Ramos (cell line): ENCODE data around the gene CCR5AS.
"Not testable (repeated sequence)": the region's sequence is repeated elsewhere in the genome, so short reads cannot be mapped to it uniquely, and the experiment has no call there.

Source experiments
- in situ Hi-C: fragments of 300-500 bp; cut with MboI; formaldehyde crosslinking; loops from one replicate; pipeline ENCODE4 v1.14.3; 2022; ENCODE audit warnings: low sequenced_read_pairs; ENCODE audit not compliant: unreplicated experiment

CCR5AS gene

DNA sequence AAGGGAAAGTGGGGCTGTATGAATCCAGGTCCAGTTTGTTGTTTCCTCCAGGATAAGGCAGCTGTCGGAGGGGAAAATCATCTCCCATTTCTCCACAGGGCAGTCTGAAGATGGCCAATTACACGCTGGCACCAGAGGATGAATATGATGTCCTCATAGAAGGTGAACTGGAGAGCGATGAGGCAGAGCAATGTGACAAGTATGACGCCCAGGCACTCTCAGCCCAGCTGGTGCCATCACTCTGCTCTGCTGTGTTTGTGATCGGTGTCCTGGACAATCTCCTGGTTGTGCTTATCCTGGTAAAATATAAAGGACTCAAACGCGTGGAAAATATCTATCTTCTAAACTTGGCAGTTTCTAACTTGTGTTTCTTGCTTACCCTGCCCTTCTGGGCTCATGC, 1.1 kb upstream of the CCR5AS start:
- in situ Hi-C loops = no loop called here

- in situ Hi-C loops = no loop called here
Observed at GRCh38 chr3:46406443-46406787, 451 bp downstream of the CCR5AS start.

GRCh38 chr3:46405301-46406019, 1.4 kb downstream of the CCR5AS start:
- in situ Hi-C loops = no loop called here

DNA sequence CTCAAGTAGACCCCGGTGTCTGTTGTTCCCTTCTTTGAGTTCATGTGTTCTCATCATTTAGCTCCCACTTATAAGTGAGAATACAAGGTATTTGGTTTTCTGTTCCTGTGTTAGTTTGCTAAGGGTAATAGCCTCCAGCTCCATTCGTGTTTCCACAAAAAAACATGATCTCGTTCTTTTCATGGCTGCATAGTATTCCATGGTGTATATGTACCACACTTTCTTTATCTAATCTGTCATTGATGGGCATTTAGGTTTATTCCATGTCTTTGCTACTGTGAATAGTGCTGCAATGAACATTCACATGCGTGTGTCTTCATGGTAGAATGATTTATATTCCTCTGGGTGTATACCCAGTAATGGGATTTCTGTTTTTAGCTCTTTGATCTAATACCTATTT, 4.0 kb downstream of the CCR5AS start:
- in situ Hi-C loops = not testable (repeated sequence)

- in situ Hi-C loops = no loop called here
Observed at GRCh38 chr3:46401579-46401978, 5.3 kb downstream of the CCR5AS start.

GRCh38 chr3:46400846-46401245, 6.0 kb downstream of the CCR5AS start:
- in situ Hi-C loops = no loop called here

- in situ Hi-C loops = no loop called here
Observed at GRCh38 chr3:46400000-46400734, 6.7 kb downstream of the CCR5AS start.

DNA sequence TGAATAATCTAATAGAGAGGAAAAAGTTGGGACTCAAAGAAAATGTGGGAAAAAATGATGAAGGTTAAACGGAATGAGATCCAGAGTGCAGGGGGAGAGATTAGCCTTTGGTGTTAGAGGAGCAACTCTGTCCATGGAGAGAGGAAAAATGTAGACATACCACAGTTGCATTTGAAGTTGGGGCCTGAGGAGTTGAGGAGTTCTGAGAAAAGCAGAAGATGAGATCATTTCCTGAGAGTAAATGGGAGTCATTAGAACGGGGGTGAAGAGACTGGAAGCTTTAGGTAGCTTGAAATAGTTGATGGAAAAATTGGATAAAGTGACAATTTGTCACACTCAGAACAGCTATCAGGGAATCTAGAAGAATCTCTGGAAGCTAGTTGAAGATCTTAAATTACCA, 7.3 kb downstream of the CCR5AS start:
- in situ Hi-C loops = no loop called here

GRCh38 chr3:46399098-46399497, 7.8 kb downstream of the CCR5AS start:
- in situ Hi-C loops = no loop called here

- in situ Hi-C loops = no loop called here
Observed at GRCh38 chr3:46398186-46398955, 8.5 kb downstream of the CCR5AS start.

DNA sequence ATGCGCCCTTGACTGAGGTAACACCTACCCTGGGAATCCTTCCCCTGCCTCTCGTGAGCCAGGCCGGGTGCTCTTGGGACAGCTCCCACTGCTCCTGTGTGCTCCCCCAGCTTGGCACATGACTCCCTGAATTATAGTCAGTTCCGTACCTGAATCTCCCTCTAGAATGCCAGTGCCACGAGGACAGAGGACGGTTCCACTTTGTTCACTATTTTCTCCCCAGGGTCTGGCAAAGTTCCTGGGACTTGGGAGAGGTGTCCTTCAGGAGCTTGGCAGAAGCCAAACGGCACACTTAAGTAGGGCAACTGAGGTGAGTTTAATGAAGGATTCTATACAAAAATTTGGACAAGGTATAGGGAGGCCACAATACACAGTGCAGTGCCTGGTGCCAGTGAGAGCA, 9.8 kb downstream of the CCR5AS start:
- in situ Hi-C loops = no loop called here

DNA sequence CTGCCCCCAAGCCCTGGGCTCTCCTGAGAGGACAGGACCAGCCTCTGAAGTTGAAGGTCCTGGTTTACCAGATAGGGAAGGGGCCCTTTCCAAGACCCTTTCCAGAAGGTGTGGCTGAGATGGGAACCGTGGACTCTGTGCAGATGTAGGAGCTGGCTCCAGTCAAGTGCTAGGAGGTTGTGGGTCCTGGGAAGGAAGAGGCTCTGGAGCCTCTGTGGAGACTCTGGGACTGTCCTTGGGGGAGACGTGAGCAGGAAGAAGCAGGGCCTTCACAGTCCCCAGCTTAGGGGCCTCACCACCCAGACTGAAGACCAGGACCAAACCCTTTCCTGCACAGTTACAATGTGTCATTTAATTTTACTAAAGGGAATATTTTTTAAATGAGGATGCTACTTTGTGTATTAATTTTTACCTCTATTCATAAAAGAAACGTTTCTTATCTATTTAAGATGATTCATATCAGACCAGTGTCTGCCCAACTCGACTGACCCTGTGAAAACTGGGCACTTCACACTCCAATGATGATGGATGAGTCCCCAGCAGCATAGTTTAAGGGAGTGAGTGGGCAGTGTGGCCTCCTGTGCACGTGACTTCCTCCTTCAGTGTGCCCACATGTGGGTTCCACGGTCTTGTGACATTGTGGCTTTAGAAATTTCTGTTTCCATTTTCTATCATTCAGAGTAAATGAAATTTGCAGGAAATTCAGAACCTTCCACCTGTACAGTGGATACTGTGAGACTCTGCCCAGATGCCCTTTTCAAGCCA, 10.9 kb downstream of the CCR5AS start:
- in situ Hi-C loops = no loop called here

GRCh38 chr3:46395210-46395661, 11.6 kb downstream of the CCR5AS start:
- in situ Hi-C loops = no loop called here

DNA sequence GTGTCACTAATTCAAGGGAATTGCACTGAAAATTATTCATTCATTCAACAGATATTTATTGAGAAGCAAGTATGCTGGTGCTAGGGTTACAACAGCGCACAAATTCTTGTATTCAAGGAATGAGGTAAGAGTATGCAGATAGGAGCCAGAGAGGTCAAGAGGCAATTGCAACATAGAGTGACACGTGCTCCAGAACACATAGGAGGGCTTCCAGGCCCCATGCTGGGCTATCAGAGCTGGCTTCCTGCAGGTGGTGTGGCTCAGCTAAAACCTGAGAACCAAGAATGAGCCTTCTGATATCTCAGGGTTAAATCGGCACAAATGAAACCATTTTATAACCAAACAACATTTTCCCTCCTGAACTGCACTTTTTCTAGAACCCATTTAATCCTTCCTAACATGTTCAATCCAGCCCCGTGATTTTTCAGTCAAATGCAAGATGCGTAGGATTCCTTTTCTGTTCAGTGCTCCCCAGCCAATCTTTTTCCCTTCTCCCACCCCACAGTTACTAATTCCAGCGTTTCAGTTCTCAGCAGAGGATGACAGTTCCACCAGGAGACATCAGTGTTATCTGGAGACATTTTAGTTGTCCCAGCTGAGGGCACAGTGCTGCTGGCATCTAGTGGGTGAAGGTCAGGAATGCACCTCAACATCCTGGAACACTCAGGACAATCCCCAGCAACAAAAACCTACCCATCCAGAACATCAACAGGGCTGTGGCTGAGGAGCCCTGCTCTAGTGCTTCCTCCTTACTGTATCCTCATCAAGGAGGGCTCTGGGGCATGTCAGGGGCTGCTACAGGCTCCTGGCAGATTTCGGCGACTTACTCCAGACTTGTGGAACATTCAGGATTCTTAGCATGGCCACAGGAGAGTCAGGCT, 13.1 kb downstream of the CCR5AS start:
- in situ Hi-C loops = no loop called here

GRCh38 chr3:46393011-46393410, 13.9 kb downstream of the CCR5AS start:
- in situ Hi-C loops = no loop called here

- in situ Hi-C loops = not testable (repeated sequence)
Observed at GRCh38 chr3:46391526-46391925, 15.3 kb downstream of the CCR5AS start.

GRCh38 chr3:46389306-46389705, 17.6 kb downstream of the CCR5AS start:
- in situ Hi-C loops = no loop called here

- in situ Hi-C loops = not testable (repeated sequence)
Observed at GRCh38 chr3:46388847-46389246, 18.0 kb downstream of the CCR5AS start.

DNA sequence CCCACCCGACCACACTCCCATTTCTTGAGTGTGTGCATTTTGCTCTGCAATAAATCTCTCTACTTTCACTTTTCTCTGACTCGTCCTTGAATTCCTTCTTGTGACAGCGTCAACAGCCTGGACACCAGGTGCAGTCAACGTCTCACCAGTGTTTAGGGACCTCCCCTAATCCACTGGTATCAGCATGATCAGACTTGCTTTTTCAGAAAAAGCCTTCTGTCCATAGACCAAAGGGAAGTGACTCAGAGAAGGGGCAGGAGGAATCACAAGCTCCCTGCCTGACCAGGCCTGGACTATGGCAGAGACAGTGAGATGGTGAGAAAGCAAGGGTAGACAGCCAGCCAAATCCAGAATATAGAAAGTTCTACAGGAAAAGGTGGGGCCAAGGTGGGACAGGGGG, 20.7 kb downstream of the CCR5AS start:
- in situ Hi-C loops = no loop called here

DNA sequence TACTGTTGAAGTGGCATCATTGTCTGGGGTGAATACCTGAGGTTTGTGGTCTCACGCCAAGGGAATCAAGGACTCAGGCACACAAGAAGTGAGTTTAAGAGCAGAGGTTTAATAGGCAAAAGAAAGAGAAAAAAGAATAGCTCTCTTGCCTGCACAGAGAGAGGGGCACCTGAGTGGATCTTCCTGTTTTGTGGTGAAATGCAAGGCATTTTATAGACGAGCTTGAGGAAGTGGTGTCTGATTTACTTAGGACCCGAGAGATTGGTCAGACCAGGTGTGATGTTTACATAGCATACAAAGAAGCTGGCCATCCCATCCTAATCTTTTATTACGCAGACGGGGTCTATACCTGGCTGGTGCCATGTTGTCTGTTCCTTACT, 22.9 kb downstream of the CCR5AS start:
- in situ Hi-C loops = no loop called here
